CD4-positive, alpha-beta T cell (primary cell): ENCODE data around the gene PIERCE2. TPM values are rescaled to one million over a fixed set of nuclear protein-coding genes. Genes with fewer than 3 reads are reported as not detected.

Source experiments
- ATAC-seq: fragments of 200-7000 bp; cut with Tn5 transposase; one replicate; pipeline ENCODE4 v1.10.0; 2022; ENCODE audit warnings: mild to moderate bottlenecking; ENCODE audit not compliant: poor library complexity
- CTCF ChIA-PET: fragments of 350-600 bp; sonication (Branson Sonifier 250); formaldehyde crosslinking; loops from one replicate; lab custom pipeline; 2021; ENCODE audit warnings: antibody characterized with exemption, inconsistent platforms; lab: Charles Lee
- POLR2A ChIA-PET: fragments of 350-600 bp; sonication (Branson Sonifier 250); formaldehyde crosslinking; loops from one replicate; lab custom pipeline; 2021; ENCODE audit warnings: antibody characterized with exemption, inconsistent platforms; lab: Charles Lee
- DNase-seq, 14 experiments: peaks; one replicate each; pipeline ENCODE4 v3.0.0-alpha.2; 2013 to 2020; ENCODE audit warnings: mixed read lengths in 2 of 14
- H3K27ac ChIP-seq, 2 donors: one replicate each; pipeline versions ENCODE4 v1.5.1 to v1.7.0; 2013; ENCODE audit warnings: low read length in 2 of 2, low read depth in 1 of 2, mild to moderate bottlenecking in 1 of 2
- H3K27me3 ChIP-seq, 2 experiments: 1 replicate in 1 of 2; 2 replicates in 1 of 2; pipeline versions ENCODE4 v1.6.1 to v1.7.0; 2013; ENCODE audit warnings: low read length in 2 of 2, control low read depth in 1 of 2, mild to moderate bottlenecking in 1 of 2, moderate library complexity in 1 of 2; ENCODE audit not compliant: insufficient read depth in 2 of 2, control insufficient read depth in 1 of 2
- H3K36me3 ChIP-seq: one replicate; pipeline ENCODE4 v1.6.1; 2013; ENCODE audit warnings: low read length, control low read depth; ENCODE audit not compliant: insufficient read depth
- H3K4me1 ChIP-seq: one replicate; pipeline ENCODE4 v1.6.1; 2013; ENCODE audit warnings: low read length, control low read depth; ENCODE audit not compliant: insufficient read depth
- H3K4me3 ChIP-seq: one replicate; pipeline ENCODE4 v1.5.1; 2013; ENCODE audit warnings: mild to moderate bottlenecking, low read length, moderate library complexity
- H3K9me3 ChIP-seq, 2 experiments: 1 replicate in 1 of 2; 2 replicates in 1 of 2; pipeline versions ENCODE4 v1.6.1 to v1.7.0; 2013; ENCODE audit warnings: low read length in 2 of 2, mild to moderate bottlenecking in 2 of 2, control low read depth in 1 of 2, moderate library complexity in 1 of 2; ENCODE audit not compliant: control insufficient read depth in 1 of 2, insufficient read depth in 1 of 2
- H3K27ac Mint-ChIP-seq: one replicate; pipeline ENCODE4 v1.8.0; 2020; ENCODE audit warnings: mixed read lengths
- H3K27me3 Mint-ChIP-seq: one replicate; pipeline ENCODE4 v1.8.0; 2021; ENCODE audit warnings: mixed read lengths
- H3K36me3 Mint-ChIP-seq: one replicate; pipeline ENCODE4 v1.8.0; 2021; ENCODE audit warnings: low read depth, mixed read lengths
- H3K4me1 Mint-ChIP-seq: one replicate; pipeline ENCODE4 v1.8.0; 2021; ENCODE audit warnings: low read depth, mixed read lengths
- H3K4me3 Mint-ChIP-seq: one replicate; pipeline ENCODE4 v1.8.0; 2020; ENCODE audit warnings: mild to moderate bottlenecking, mixed read lengths
- H3K9me3 Mint-ChIP-seq: one replicate; pipeline ENCODE4 v1.8.0; 2020; ENCODE audit warnings: mixed read lengths
- CTCF ChIP-seq: fragments of 200-600 bp; IDR thresholded peaks from one replicate; pipeline ENCODE4 v1.8.0; 2022; ENCODE audit warnings: antibody characterized with exemption, mild to moderate bottlenecking
- intact Hi-C, 2 experiments: fragments of 100-400 bp; cut with DNase I in 1 of 2; cut with micrococcal nuclease in 1 of 2; formaldehyde crosslinking; loops; one replicate each; pipeline versions ENCODE4 v1.15.1 to v1.9.0; 2023 to 2025; cut with DNase I, micrococcal nuclease
- microRNA-seq: library from miRNA; unstranded; fragments of <30 nt; microRNA quantifications from one replicate; pipeline ENCODE4 v1.2.0, GENCODE V29; 2021; ENCODE audit warnings: borderline microRNAs expressed, borderline replicate concordance
- total RNA-seq, 174 experiments: library from RNA in 2 of 174; stranded (reverse) in 2 of 174; gene quantifications; one replicate each; pipeline ENCODE4 v1.2.3 and lab custom pipeline; 2021 to 2026

Gene PIERCE2
- total RNA-seq, 2 experiments from 2014 or later, result not detected

- no peak overlapping the region for H3K4me3 Mint-ChIP-seq
- TF ChIP-seq CTCF, result no peak
- Histone ChIP-seq H3K4me3 (no peak overlapping the region), H3K4me1 (no peaks in the 10 kb centered on the region), H3K36me3 (no peaks in the 10 kb centered on the region), H3K27me3 (no peaks in the 10 kb centered on the region), H3K27ac (no peak overlapping the region), H3K9me3 (no peaks in the 10 kb centered on the region)
- no peaks in the 10 kb centered on the region for H3K36me3 Mint-ChIP-seq
- POLR2A ChIA-PET, result no interaction called here
- no peaks in the 10 kb centered on the region for H3K9me3 Mint-ChIP-seq
- no peak overlapping the region for H3K27ac Mint-ChIP-seq
- no peak for DNase-seq
- no peak for ATAC-seq
- no peaks in the 10 kb centered on the region for H3K27me3 Mint-ChIP-seq
- intact Hi-C loops, result no loop called here
- H3K4me1 Mint-ChIP-seq, result no peaks in the 10 kb centered on the region
- CTCF ChIA-PET, result no interaction called here
Measured at GRCh38 chr15:55468321-55468720, 60.0 kb downstream of the PIERCE2 start.

Small RNAs within 50 kb of the gene (microRNA-seq; reads per million reads assigned to microRNA genes)
- 26.9 reads per million, percentile 52 among the genes with 10 or more reads in this experiment for gene MIR628

Other genes with a start within 250 kb of the PIERCE2 start
- 100 to 1,000 TPM; 163 to 164 TPM for gene RSL24D1, start 211.6 kb upstream of the PIERCE2 start, total RNA-seq
- 1 to 10 TPM; 9.0 TPM for gene RAB27A, start 118.7 kb upstream of the PIERCE2 start, total RNA-seq
- 10 to 100 TPM in 1 of 2 experiments, 1 to 10 TPM in 1; 6.2 to 10.1 TPM for gene PIGBOS1, start 89.4 kb upstream of the PIERCE2 start, total RNA-seq
- 10 to 100 TPM; 21.5 to 21.6 TPM for gene PIGB, start 89.3 kb upstream of the PIERCE2 start, total RNA-seq
- 10 to 100 TPM; 29.9 to 31.5 TPM for gene CCPG1, start 136 bp upstream of the PIERCE2 start, total RNA-seq
- under 1 TPM in 1 of 2 experiments, not detected in 1; 0.16 TPM for gene DNAAF4, start 99.7 kb downstream of the PIERCE2 start, total RNA-seq
- not detected for gene PYGO1, start 179.8 kb downstream of the PIERCE2 start, total RNA-seq